Liver (tissue), 9 donors: ENCODE measurements around the gene GNA15. TPM values are rescaled to one million over a fixed set of nuclear protein-coding genes. Genes with fewer than 3 reads are reported as not detected.

ENCODE experiments used
- DNase-seq: peaks from one replicate; pipeline ENCODE4 v3.0.0-alpha.2; 2017; ENCODE audit warnings: low spot score
- H3K27ac ChIP-seq, 2 donors: one replicate each; pipeline ENCODE4 v1.7.0; 2013; ENCODE audit warnings: inconsistent platforms in 2 of 2, low read length in 2 of 2, control low read depth in 1 of 2, low read depth in 1 of 2, mild to moderate bottlenecking in 1 of 2
- H3K27me3 ChIP-seq, 4 donors: one replicate each; pipeline versions ENCODE4 v1.6.1 to v1.7.0; 2013; ENCODE audit warnings: low read length in 3 of 4, inconsistent platforms in 1 of 4, mild to moderate bottlenecking in 1 of 4, moderate library complexity in 1 of 4; ENCODE audit not compliant: control insufficient read depth in 4 of 4, insufficient read depth in 4 of 4
- H3K36me3 ChIP-seq, 4 donors: one replicate each; pipeline versions ENCODE4 v1.6.1 to v1.7.0; 2013; ENCODE audit warnings: low read length in 3 of 4, mild to moderate bottlenecking in 3 of 4, low read depth in 1 of 4, moderate library complexity in 1 of 4; ENCODE audit not compliant: control insufficient read depth in 4 of 4, insufficient read depth in 3 of 4
- H3K4me1 ChIP-seq, 4 donors: one replicate each; pipeline versions ENCODE4 v1.6.1 to v1.7.0; 2013; ENCODE audit warnings: low read length in 3 of 4, mild to moderate bottlenecking in 3 of 4, moderate library complexity in 1 of 4; ENCODE audit not compliant: control insufficient read depth in 4 of 4, insufficient read depth in 4 of 4
- H3K4me3 ChIP-seq, 3 donors: one replicate each; pipeline versions ENCODE4 v1.6.1 to v1.7.0; 2013; ENCODE audit warnings: low read length in 3 of 3, control low read depth in 1 of 3, low read depth in 1 of 3, mild to moderate bottlenecking in 1 of 3
- H3K9ac ChIP-seq, 2 donors: one replicate each; pipeline ENCODE4 v1.7.0; 2013; ENCODE audit warnings: low read length in 2 of 2, mild to moderate bottlenecking in 2 of 2, moderate library complexity in 2 of 2, control low read depth in 1 of 2, low read depth in 1 of 2
- H3K9me3 ChIP-seq, 4 donors: one replicate each; pipeline versions ENCODE4 v1.6.1 to v1.7.0; 2013; ENCODE audit warnings: low read length in 3 of 4; ENCODE audit not compliant: control insufficient read depth in 4 of 4
- ATF3 ChIP-seq: IDR thresholded peaks from 2 replicates; pipeline ENCODE4 v1.6.1; 2016; ENCODE audit warnings: antibody characterized with exemption
- EGR1 ChIP-seq, 2 donors: IDR thresholded peaks; 2 replicates each; pipeline ENCODE4 v1.6.1; 2016 to 2018; ENCODE audit warnings: antibody characterized with exemption in 2 of 2, low read depth in 2 of 2
- FOXA1 ChIP-seq: IDR thresholded peaks from 2 replicates; pipeline ENCODE4 v1.6.1; 2016; ENCODE audit warnings: antibody characterized with exemption
- FOXA2 ChIP-seq: IDR thresholded peaks from 2 replicates; pipeline ENCODE4 v1.6.1; 2016; ENCODE audit warnings: antibody characterized with exemption
- GABPA ChIP-seq, 2 donors: IDR thresholded peaks in 1 of 2; conservative IDR thresholded peaks in 1 of 2; 2 replicates each; pipeline ENCODE4 v1.6.1; 2016; ENCODE audit warnings: antibody characterized with exemption in 2 of 2, mild to moderate bottlenecking in 1 of 2, moderate library complexity in 1 of 2
- HNF4A ChIP-seq, 2 donors: conservative IDR thresholded peaks; 2 replicates each; pipeline ENCODE4 v1.6.1; 2016; ENCODE audit warnings: antibody characterized with exemption in 2 of 2, mild to moderate bottlenecking in 2 of 2
- HNF4G ChIP-seq: IDR thresholded peaks from 2 replicates; pipeline ENCODE4 v1.6.1; 2016; ENCODE audit warnings: antibody characterized with exemption
- MAX ChIP-seq: IDR thresholded peaks from 2 replicates; pipeline ENCODE4 v1.6.1; 2016; ENCODE audit warnings: antibody characterized with exemption
- NR2F2 ChIP-seq: IDR thresholded peaks from 2 replicates; pipeline ENCODE4 v1.6.1; 2016; ENCODE audit warnings: antibody characterized with exemption
- RAD21 ChIP-seq, 2 donors: IDR thresholded peaks; 2 replicates each; pipeline ENCODE4 v1.6.1; 2016; ENCODE audit warnings: antibody characterized with exemption in 2 of 2, mild to moderate bottlenecking in 2 of 2
- REST ChIP-seq: IDR thresholded peaks from 2 replicates; pipeline ENCODE4 v1.6.1; 2016; ENCODE audit warnings: antibody characterized with exemption, mild to moderate bottlenecking
- SP1 ChIP-seq: IDR thresholded peaks from 2 replicates; pipeline ENCODE4 v1.6.1; 2018; ENCODE audit warnings: antibody characterized with exemption, mild to moderate bottlenecking
- YY1 ChIP-seq: IDR thresholded peaks from 2 replicates; pipeline ENCODE4 v1.6.1; 2016; ENCODE audit warnings: antibody characterized with exemption, mild to moderate bottlenecking
- ZBTB33 ChIP-seq: IDR thresholded peaks from 2 replicates; pipeline ENCODE4 v1.6.1; 2016; ENCODE audit warnings: antibody characterized with exemption
- WGBS: extraction: QIAGEN DNeasy Blood & Tissue Kit; methylation state at CpG from one replicate; pipeline ENCODE4 v1.1.7; 2013; 5-methylcytosine and 5-hydroxymethylcytosine counted together
- polyA plus RNA-seq, 2 donors: library from polyadenylated mRNA; stranded (reverse) in 1 of 2; unstranded in 1 of 2; fragments of 200-250 nt in 1 of 2; fragments of >200 nt in 1 of 2; fragmentation: Nextera tagmentation in 1 of 2; extraction: Ambion mirVana in 1 of 2; gene quantifications; one replicate each; pipeline versions ENCODE4 v1.2.1 to v1.2.3, GENCODE V29; 2013 to 2015
- total RNA-seq, 2 donors: library from RNA; depleted of rRNA; stranded (reverse); fragments of >200 nt; gene quantifications; one replicate each; pipeline ENCODE4 v1.2.3, GENCODE V29; 2014
- TF ChIP-seq, protein P1 (sequence below): fragments of 150-350 bp; IDR thresholded peaks from 2 replicates; pipeline ENCODE4 v1.5.1; 2017; ENCODE audit warnings: improper control_type of control experiment, low read depth, low read length; ENCODE audit not compliant: missing input control
- donor health status: healthy.
- donor health status: healthy.
- donor health status: healthy.
- donor health status: healthy.
- donor health status: healthy.

The GNA15 gene
- total and polyA plus RNA-seq, 4 donors: 0.11 to 10.4 (median 1.4) TPM

- TF ChIP-seq GABPA (IDR thresholded peaks at IDR 0.05 in 1 of 2, conservative IDR thresholded peaks at IDR 0.05 in 1 of 2): no peak
- no peak for TF ChIP-seq HNF4G
Observed at GRCh38 chr19:3208317-3209207, 72.7 kb downstream of the GNA15 start (continued).

DNA sequence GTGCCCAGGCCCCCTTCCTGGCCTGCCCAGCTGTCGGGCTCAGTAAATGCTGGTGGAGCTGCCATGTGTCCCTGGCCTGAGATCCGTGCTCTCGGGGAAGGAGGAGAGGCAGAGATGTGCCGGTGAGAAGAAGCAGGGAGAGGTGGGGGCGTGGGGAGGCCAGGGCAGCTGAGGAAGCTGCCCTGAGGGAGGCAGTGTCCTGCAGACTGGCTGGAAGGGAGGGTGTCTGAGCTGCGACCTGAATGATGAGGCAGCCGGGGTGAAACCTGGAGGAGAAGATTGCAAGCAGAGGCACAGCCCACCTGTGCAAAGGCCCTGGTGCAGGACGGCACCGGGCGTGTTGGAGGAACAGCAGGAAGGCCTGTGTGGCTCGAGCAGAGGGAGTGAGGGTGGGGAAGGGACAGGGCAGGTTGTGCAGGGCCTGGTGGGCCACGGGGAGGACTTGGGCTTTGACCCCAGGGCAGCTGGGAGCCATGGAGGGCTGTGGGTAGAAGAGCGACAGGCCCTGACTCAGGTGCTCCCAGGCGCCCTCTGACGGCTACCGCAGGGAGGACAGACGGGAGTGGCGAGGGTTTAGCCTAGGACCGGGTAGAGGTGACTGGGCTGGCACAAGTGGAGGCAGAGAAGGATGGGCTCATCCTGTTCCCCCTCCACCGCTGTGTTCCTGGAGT is 74.6 kb downstream of the GNA15 start:
- no peak overlapping the region for H3K27ac ChIP-seq
- no peak overlapping the region for H3K4me3 ChIP-seq
- H3K27me3 ChIP-seq: no peaks in the 10 kb centered on the region
- WGBS: 44% methylated on average over 20 of the region's 20 CpGs
- peak overlapping the region in 1 of 2 donors; percentile 8 for H3K9ac ChIP-seq
- H3K9me3 ChIP-seq: no peaks in the 10 kb centered on the region
- TF ChIP-seq RAD21 (IDR thresholded peaks at IDR 0.05) (peak in 1 of 2 donors; percentile 67), HNF4A (conservative IDR thresholded peaks at IDR 0.05) (no peak), FOXA1 (no peak), NR2F2 (no peak), MAX (no peak), FOXA2 (no peak), REST (no peak), GABPA (IDR thresholded peaks at IDR 0.05 in 1 of 2, conservative IDR thresholded peaks at IDR 0.05 in 1 of 2) (no peak)
- TF ChIP-seq, protein P1, sequence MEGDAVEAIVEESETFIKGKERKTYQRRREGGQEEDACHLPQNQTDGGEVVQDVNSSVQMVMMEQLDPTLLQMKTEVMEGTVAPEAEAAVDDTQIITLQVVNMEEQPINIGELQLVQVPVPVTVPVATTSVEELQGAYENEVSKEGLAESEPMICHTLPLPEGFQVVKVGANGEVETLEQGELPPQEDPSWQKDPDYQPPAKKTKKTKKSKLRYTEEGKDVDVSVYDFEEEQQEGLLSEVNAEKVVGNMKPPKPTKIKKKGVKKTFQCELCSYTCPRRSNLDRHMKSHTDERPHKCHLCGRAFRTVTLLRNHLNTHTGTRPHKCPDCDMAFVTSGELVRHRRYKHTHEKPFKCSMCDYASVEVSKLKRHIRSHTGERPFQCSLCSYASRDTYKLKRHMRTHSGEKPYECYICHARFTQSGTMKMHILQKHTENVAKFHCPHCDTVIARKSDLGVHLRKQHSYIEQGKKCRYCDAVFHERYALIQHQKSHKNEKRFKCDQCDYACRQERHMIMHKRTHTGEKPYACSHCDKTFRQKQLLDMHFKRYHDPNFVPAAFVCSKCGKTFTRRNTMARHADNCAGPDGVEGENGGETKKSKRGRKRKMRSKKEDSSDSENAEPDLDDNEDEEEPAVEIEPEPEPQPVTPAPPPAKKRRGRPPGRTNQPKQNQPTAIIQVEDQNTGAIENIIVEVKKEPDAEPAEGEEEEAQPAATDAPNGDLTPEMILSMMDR: peak; percentile 55
- DNase-seq: peak; percentile 71
- H3K4me1 ChIP-seq: no peaks in the 10 kb centered on the region
- peaks cover 0 to 23% (median 6%) of the 10 kb centered on the region in 4 donors for H3K36me3 ChIP-seq

- no peak overlapping the region for H3K27ac ChIP-seq
- H3K9me3 ChIP-seq: no peaks in the 10 kb centered on the region
- H3K36me3 ChIP-seq: peaks cover 0 to 21% (median 5%) of the 10 kb centered on the region in 4 donors
- no peaks in the 10 kb centered on the region for H3K27me3 ChIP-seq
- peak overlapping the region in 1 of 2 donors; percentile 8 for H3K9ac ChIP-seq
- no peak for DNase-seq
- WGBS: 52% methylated on average over 12 of the region's 12 CpGs
- no peak overlapping the region for H3K4me3 ChIP-seq
- H3K4me1 ChIP-seq: no peaks in the 10 kb centered on the region
- TF ChIP-seq RAD21 (IDR thresholded peaks at IDR 0.05) (no peak), HNF4G (no peak), MAX (no peak), GABPA (IDR thresholded peaks at IDR 0.05 in 1 of 2, conservative IDR thresholded peaks at IDR 0.05 in 1 of 2) (no peak), REST (no peak), FOXA2 (no peak), EGR1 (IDR thresholded peaks at IDR 0.05; ENCODE audit: low read depth in 2 of 2) (no peak), YY1 (no peak), FOXA1 (no peak), SP1 (no peak), ZBTB33 (no peak), ATF3 (no peak)
Observed at GRCh38 chr19:3211191-3211590, 75.4 kb downstream of the GNA15 start.
